ENCODE data around the gene ZNF800.

The ZNF800 gene

GRCh38 chr7:127347567-127348246, 44.8 kb downstream of the ZNF800 start:
- DNase-seq = peak; percentile 43 to 82 (median 59)

- DNase-seq = no peak
Observed at GRCh38 chr7:127346575-127347256, 45.8 kb downstream of the ZNF800 start.

- no peak for DNase-seq
Observed at GRCh38 chr7:127342596-127342995, 49.9 kb downstream of the ZNF800 start.

GRCh38 chr7:127338122-127338521, 54.4 kb downstream of the ZNF800 start:
- DNase-seq = no peak

- DNase-seq = no peak
Observed at GRCh38 chr7:127337581-127337980, 54.9 kb downstream of the ZNF800 start.

- DNase-seq = no peak
Observed at GRCh38 chr7:127336458-127336857, 56.0 kb downstream of the ZNF800 start.

- DNase-seq = no peak
Observed at GRCh38 chr7:127332880-127333279, 59.6 kb downstream of the ZNF800 start.

GRCh38 chr7:127330070-127330469, 62.4 kb downstream of the ZNF800 start:
- no peak for DNase-seq

- peak in 1 of 5 experiments; percentile 17 for DNase-seq
Observed at GRCh38 chr7:127322832-127323493, 69.5 kb downstream of the ZNF800 start.

- DNase-seq = peak in 3 of 5 experiments; percentile 6 to 88 (median 9)
Observed at GRCh38 chr7:127322351-127322750, 70.2 kb downstream of the ZNF800 start.

GRCh38 chr7:127320974-127321373, 71.5 kb downstream of the ZNF800 start:
- DNase-seq = no peak

Measured in T-helper 2 cell (primary cell).